ENCODE results near the gene UNKL. TPM values are rescaled to one million over a fixed set of nuclear protein-coding genes. Genes with fewer than 3 reads are reported as not detected.

UNKL gene
- total RNA-seq, 1 experiment from 2014 or later = 32.0 TPM

DNA sequence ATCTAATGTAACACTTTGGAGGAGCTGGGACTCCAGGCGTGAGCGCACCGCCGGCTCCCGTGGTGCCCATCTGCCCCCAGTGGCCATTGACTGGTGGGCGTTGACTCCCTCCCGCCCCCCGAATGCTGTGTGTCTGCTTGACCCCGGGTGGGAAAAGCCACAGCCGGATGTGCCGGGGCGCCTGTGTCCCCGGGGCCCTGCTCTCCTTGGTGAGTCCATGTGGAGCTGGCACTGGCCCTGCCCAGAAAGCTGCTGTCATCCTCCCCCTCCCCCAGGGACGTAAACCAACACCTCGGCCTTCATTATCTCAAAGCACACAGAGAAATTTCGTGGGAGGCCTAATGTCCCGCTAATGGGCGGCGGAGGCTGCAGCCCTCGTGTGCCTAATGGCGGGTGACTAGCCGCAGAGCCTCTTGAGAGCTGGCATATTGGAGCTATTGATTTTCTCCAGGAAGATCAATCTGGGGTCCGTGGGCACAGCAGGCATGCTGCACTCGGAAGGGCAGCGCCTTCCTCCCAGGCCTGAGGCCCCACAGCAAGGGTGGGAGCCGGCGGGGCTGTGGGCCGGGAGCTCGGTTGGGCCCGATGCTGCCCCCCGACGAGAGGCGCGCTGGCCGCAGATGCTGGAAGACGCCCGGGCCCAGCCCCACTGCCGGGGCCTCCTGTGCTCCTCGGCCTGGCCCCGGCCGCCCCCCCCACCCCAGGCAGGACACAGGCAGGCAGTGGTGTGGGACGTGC, 12.4 kb upstream of the UNKL start:
- Mint-ChIP-seq H3K27ac (no peak overlapping the region), H3K9me3 (peaks cover 4 to 6% of the 10 kb centered on the region in 2 experiments; a peak in 3 of 5 replicates), H3K4me3 (no peak overlapping the region), H3K27me3 (ENCODE audit: low read depth) (no peaks in the 10 kb centered on the region; the same call in 1 of the 2 replicates), H3K36me3 (ENCODE audit: insufficient read depth in 1 of 3, low read depth in 3 of 3) (peaks cover 0 to 6% (median 0%) of the 10 kb centered on the region in 3 experiments; a peak in 2 of 7 replicates), H3K4me1 (peaks cover 0 to 4% of the 10 kb centered on the region in 2 experiments; a peak in 2 of 4 replicates)
- Histone ChIP-seq H3K4ac (ENCODE audit: low read depth, low read length) (no peak overlapping the region), H3K27ac (ENCODE audit: insufficient read length, low read depth, low read length) (no peak overlapping the region), H3K23ac (ENCODE audit: insufficient read length, low read depth, low read length) (no peak overlapping the region), H2BK12ac (ENCODE audit: insufficient read length, low read depth, low read length) (no peak overlapping the region), H4K5ac (ENCODE audit: insufficient read length, low read depth, low read length) (no peak overlapping the region), H2BK5ac (ENCODE audit: insufficient read length, low read length) (no peak overlapping the region), H2BK20ac (ENCODE audit: low read depth, low read length, poor library complexity, severe bottlenecking) (no peak overlapping the region), H4K8ac (replicated peaks; ENCODE audit: insufficient read length, low read depth, low read length) (no peak overlapping the region), H3K79me1 (ENCODE audit: insufficient read depth, low read depth, low read length, poor library complexity, severe bottlenecking) (no peaks in the 10 kb centered on the region), H3K79me2 (ENCODE audit: insufficient read depth, low read length) (no peaks in the 10 kb centered on the region), H2BK15ac (ENCODE audit: low read depth, low read length) (no peak overlapping the region), H3K4me1 (ENCODE audit: insufficient read depth, low read length) (no peaks in the 10 kb centered on the region), H3K56ac (ENCODE audit: insufficient read length, low read depth, low read length) (no peak overlapping the region), H3K23me2 (ENCODE audit: insufficient read length, low read depth, low read length, poor library complexity, severe bottlenecking) (no peaks in the 10 kb centered on the region), H2AK5ac (ENCODE audit: insufficient read length, low read length) (no peak overlapping the region), H3T11ph (ENCODE audit: low read length) (no peak overlapping the region), H3K18ac (ENCODE audit: insufficient read length, low read depth, low read length) (no peak overlapping the region), H2AFZ (ENCODE audit: low read length) (no peak overlapping the region), H3K14ac (ENCODE audit: insufficient read depth, low read length) (no peak overlapping the region), H4K91ac (ENCODE audit: insufficient read length, low read depth, low read length) (no peak overlapping the region), H3K4me2 (ENCODE audit: insufficient read depth, insufficient read length, low read length) (no peak overlapping the region), H3K9ac (ENCODE audit: extremely low read depth, insufficient read length, low read length) (no peak overlapping the region), H3K27me3 (ENCODE audit: insufficient read depth, low read length) (no peaks in the 10 kb centered on the region), H3K9me3 (ENCODE audit: control insufficient read depth, low read depth, low read length) (no peaks in the 10 kb centered on the region), H2BK120ac (ENCODE audit: low read depth, low read length, poor library complexity, severe bottlenecking) (no peak overlapping the region), H4K20me1 (ENCODE audit: control insufficient read depth, insufficient read depth, insufficient read length) (no peaks in the 10 kb centered on the region)
- DNase-seq = peak; percentile 53
- WGBS (ENCODE audit: extremely low coverage, insufficient read length, low lambda C conversion rate) = no CpG with 5 or more reads among the region's 42 CpGs
- TF ChIP-seq, protein P1, sequence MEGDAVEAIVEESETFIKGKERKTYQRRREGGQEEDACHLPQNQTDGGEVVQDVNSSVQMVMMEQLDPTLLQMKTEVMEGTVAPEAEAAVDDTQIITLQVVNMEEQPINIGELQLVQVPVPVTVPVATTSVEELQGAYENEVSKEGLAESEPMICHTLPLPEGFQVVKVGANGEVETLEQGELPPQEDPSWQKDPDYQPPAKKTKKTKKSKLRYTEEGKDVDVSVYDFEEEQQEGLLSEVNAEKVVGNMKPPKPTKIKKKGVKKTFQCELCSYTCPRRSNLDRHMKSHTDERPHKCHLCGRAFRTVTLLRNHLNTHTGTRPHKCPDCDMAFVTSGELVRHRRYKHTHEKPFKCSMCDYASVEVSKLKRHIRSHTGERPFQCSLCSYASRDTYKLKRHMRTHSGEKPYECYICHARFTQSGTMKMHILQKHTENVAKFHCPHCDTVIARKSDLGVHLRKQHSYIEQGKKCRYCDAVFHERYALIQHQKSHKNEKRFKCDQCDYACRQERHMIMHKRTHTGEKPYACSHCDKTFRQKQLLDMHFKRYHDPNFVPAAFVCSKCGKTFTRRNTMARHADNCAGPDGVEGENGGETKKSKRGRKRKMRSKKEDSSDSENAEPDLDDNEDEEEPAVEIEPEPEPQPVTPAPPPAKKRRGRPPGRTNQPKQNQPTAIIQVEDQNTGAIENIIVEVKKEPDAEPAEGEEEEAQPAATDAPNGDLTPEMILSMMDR (conservative IDR thresholded peaks at IDR 0.05) = peak; percentile 28; the same call in 2 of the 3 replicates
